H1 (cell line): ENCODE data around the gene GADD45A. TPM values are rescaled to one million over a fixed set of nuclear protein-coding genes. Genes with fewer than 3 reads are reported as not detected.

Experiments used
- ASH2L ChIP-seq: fragments of 200-600, 300-600 bp; sonication (generic); IDR thresholded peaks from one replicate; pipeline ENCODE4 v1.7.1; 2017; ENCODE audit warnings: low read length
- HDAC6 ChIP-seq: IDR thresholded peaks from one replicate; pipeline ENCODE4 v1.7.1; 2012; ENCODE audit warnings: low read depth, mild to moderate bottlenecking, inconsistent platforms, low read length, moderate library complexity
- JUND ChIP-seq: IDR thresholded peaks from 2 replicates; pipeline ENCODE4 v1.6.1; 2011; ENCODE audit warnings: mild to moderate bottlenecking, improper control_type of control experiment, low read length
- PHF8 ChIP-seq: fragments of 200-600 bp; sonication (generic); conservative IDR thresholded peaks from 2 replicates; pipeline ENCODE4 v1.7.1; 2012; ENCODE audit warnings: low read depth, mild to moderate bottlenecking, inconsistent platforms, low read length, moderate library complexity
- RBBP5 ChIP-seq: IDR thresholded peaks from 2 replicates; pipeline ENCODE4 v1.7.1; 2012; ENCODE audit warnings: low read depth, mild to moderate bottlenecking, inconsistent platforms, low read length, moderate library complexity, borderline replicate concordance
- RFX5 ChIP-seq: IDR thresholded peaks from 2 replicates; pipeline ENCODE4 v1.6.1; 2011; ENCODE audit warnings: low read depth, low read length, improper control_type of control experiment, borderline replicate concordance
- YY1 ChIP-seq: IDR thresholded peaks from 2 replicates; pipeline ENCODE4 v1.6.1; 2011; ENCODE audit warnings: low read depth, mild to moderate bottlenecking, low read length
- polyA plus RNA-seq, 7 experiments: library from polyadenylated mRNA; depleted of rRNA in 3 of 7; stranded (reverse) in 5 of 7; unstranded in 2 of 7; fragments of >200 nt in 5 of 7; fragments of 200-250 nt in 2 of 7; gene quantifications; 1 replicate in 5 of 7; 2 replicates in 1 of 7; 4 replicates in 1 of 7; pipeline versions ENCODE4 v1.2.1 to v1.2.3, GENCODE V29; 2011 to 2013; ENCODE audit warnings: missing spikeins in 2 of 7, mixed read lengths in 2 of 7
- total RNA-seq: library from RNA; stranded (reverse); fragmentation: NEBNext Ultra II Directional; extraction: Animal tissue kit (Norgen Biotek cat#: 25700); gene quantifications from 2 replicates; pipeline ENCODE4 v1.2.1, GENCODE V29; 2021
- TF ChIP-seq, protein P1 (sequence below): IDR thresholded peaks from 2 replicates; pipeline ENCODE4 v1.6.1; 2012; ENCODE audit warnings: inconsistent platforms

Gene GADD45A
- total and polyA plus RNA-seq, 2 of the 8 experiments (the other 6 are each of a cell fraction or from before 2014, with no cell fraction given) = 7.6 to 15.6 TPM

- TF ChIP-seq, protein P1, sequence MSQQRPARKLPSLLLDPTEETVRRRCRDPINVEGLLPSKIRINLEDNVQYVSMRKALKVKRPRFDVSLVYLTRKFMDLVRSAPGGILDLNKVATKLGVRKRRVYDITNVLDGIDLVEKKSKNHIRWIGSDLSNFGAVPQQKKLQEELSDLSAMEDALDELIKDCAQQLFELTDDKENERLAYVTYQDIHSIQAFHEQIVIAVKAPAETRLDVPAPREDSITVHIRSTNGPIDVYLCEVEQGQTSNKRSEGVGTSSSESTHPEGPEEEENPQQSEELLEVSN = no peak
- TF ChIP-seq JUND = no peak
- no peak for TF ChIP-seq HDAC6
- no peak for TF ChIP-seq YY1
- TF ChIP-seq ASH2L = no peak
- no peak for TF ChIP-seq RBBP5
- no peak for TF ChIP-seq PHF8
- no peak for TF ChIP-seq RFX5
Measured at GRCh38 chr1:67733681-67734322, 48.8 kb downstream of the GADD45A start (continued).
